ENCODE measurements around the gene SNRPB.
A peak's percentile ranks its signal among the peaks of the same experiment; 100 is the strongest.

The SNRPB gene

GRCh38 chr20:2485661-2486060 is 15.1 kb upstream of the SNRPB start:
- no peak for DNase-seq (ENCODE audit: low read depth)
- no peak for TF ChIP-seq CTCF (IDR thresholded peaks at IDR 0.05; ENCODE audit: low read depth, low read length, missing control alignments)
- H3K4me3 ChIP-seq (ENCODE audit: low read depth, low read length) = no peak overlapping the region

DNA sequence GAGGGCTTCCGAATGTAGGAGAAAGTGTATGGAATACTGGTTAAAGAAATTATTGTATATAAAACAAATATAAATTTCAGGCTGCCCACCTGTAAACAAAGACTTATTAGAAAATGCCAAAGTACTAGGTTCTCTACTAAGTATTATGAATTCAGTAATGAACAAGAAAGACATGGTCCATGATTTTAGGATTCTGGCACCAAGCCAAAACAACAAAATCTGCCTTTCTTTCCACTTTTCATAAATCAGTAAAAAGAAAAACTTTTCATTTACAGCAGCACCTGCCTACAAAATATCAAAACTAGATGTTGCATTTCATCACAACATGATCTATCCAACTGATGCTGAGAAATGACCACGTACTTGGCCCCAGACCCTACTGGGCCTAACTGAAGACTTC is 14.5 kb upstream of the SNRPB start:
- TF ChIP-seq CTCF (IDR thresholded peaks at IDR 0.05; ENCODE audit: low read depth, low read length, missing control alignments) = no peak
- no peak overlapping the region for H3K4me3 ChIP-seq (ENCODE audit: low read depth, low read length)
- DNase-seq (ENCODE audit: low read depth) = no peak

GRCh38 chr20:2483504-2483903 is 12.9 kb upstream of the SNRPB start:
- no peak overlapping the region for H3K4me3 ChIP-seq (ENCODE audit: low read depth, low read length)
- DNase-seq (ENCODE audit: low read depth) = no peak
- no peak for TF ChIP-seq CTCF (IDR thresholded peaks at IDR 0.05; ENCODE audit: low read depth, low read length, missing control alignments)

DNA sequence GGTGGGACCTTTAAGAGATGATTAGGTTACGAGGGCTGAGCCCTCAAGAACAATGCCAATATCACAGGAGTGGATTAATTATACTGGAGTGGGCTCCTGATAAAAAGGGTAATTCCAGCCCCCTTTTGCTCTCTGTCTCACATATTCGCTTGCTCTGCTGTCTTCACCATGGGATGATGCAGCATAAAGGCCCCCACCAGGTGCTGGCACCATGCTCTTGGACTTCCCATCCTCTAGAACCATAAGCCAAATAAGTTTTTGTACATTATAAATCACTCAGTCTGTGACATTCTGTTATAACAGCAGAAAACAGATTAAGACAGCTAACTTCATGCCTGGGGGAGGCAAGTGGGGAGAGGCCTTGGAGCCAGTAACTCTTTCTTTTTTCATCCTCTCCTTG is 9.8 kb upstream of the SNRPB start:
- TF ChIP-seq CTCF (IDR thresholded peaks at IDR 0.05; ENCODE audit: low read depth, low read length, missing control alignments) = no peak

DNA sequence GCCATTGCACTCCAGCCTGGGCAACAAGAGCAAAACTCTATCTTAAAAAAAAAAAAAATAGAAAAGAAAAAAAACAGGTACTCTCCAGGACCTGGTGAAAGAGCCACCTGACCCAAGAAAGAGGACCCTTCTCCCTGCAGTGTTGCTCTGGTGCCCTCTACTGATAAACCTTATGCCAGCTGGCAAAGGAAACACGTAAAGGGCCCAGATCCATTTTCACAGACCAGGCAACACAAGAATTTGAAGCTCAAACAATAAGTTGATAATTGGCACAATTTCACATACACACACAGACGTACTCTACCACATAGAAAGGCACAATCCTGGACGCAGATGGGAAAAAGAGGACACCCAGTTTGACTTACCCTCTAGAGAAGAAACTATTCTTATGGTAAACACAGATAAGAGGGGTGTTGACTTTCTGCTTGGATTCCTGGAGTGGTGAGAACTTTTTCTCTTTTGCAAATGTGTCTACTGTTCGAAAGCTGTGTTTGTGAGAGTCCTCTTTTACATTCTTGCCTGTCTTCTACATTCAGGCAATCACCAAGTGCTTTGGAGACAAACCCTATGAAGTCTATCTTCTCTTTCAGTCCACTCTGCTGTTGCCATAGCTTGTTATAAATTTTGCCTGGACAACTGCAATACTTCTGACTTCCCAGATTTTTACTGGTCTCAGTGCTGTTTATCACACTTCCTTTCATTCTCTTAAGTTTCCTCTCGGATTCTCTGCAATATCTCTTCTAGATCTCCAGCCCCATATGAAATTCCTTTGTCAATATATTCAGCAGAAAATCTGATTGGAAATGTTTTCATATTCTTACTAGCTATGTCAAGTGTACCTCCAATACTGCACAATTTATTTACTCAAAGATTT is 6.4 kb upstream of the SNRPB start:
- peak; percentile 22 for TF ChIP-seq CTCF (IDR thresholded peaks at IDR 0.05; ENCODE audit: low read depth, low read length, missing control alignments)
- no peak overlapping the region for H3K4me3 ChIP-seq (ENCODE audit: low read depth, low read length)
- no peak for DNase-seq (ENCODE audit: low read depth)

More for the DNA sequence above, 9.8 kb upstream of the SNRPB start:
- H3K4me3 ChIP-seq (ENCODE audit: low read depth, low read length) = no peak overlapping the region
- no peak for DNase-seq (ENCODE audit: low read depth)

DNA sequence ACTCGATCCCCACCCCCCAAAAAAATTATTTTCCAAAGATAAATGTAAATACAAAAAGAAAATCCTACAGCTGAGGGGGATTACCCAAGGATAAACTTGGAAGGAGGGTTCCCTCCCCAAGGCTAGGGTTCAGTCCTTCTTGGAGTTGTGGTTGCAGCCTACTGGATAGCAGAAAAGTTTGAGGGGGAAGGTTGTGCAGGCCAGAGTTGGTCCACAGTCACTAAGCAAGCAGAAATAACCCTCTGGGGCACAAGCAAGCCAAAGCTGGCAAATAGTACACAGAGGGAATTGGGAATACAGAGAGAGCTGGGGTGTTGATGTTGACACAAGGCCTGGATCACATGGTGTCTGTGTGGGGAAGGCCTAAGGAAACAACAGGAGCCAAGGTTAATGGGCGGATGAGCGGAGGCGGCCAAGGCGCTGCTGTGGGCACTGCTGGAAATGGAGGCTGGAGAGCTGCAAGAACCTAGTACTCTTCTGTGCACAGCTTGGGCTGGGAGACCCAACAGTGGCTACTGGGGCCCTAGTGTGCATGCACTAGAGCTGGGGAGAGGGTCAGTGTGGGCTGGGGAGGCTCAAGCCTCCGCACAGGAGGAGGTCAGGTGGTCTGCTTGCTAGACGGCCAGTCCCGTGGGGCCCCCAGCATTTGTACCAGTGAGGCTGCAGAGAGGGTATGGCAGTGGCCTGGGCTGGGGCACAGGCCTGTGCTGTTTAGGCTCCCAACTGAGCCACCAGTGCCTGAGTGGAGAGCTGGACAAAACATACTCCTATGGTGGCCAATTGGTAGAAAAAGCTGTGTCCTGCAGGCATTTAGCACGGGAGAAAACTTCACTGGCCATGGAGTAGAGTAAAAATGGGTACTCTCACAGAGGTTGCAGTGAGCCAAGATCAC is 5.5 kb upstream of the SNRPB start:
- no peak overlapping the region for H3K4me3 ChIP-seq (ENCODE audit: low read depth, low read length)
- TF ChIP-seq CTCF (IDR thresholded peaks at IDR 0.05; ENCODE audit: low read depth, low read length, missing control alignments) = no peak
- no peak for DNase-seq (ENCODE audit: low read depth)

All from GM12864 (cell line).